ENCODE measurements around the gene FOXL2NB.
"Not testable (repeated sequence)": the region's sequence is repeated elsewhere in the genome, so short reads cannot be mapped to it uniquely, and the experiment has no call there.

FOXL2NB gene

GRCh38 chr3:138915503-138916498 is 31.2 kb upstream of the FOXL2NB start:
- ChIA-PET POLR2A (interaction anchor here (0.6 to 1.9 kb wide), 8 partner anchors 40 to 321 kb away, joined by 3 to 8 read pairs (median 5); partner anchors contain the start of genes CEP70 and PIK3CB), CTCF (interaction anchor here (0.7 to 8.7 kb wide), 52 partner anchors 8 to 581 kb away, joined by 3 to 92 read pairs (median 5); partner anchors contain the start of genes CEP70 and PIK3CB)
- no peaks in the 10 kb centered on the region for H3K9me3 ChIP-seq (ENCODE audit: control extremely low read depth in 1 of 5, control insufficient read depth in 4 of 5, insufficient read depth in 2 of 5, low read depth in 1 of 5, low read length in 4 of 5)
- H3K27ac ChIP-seq (ENCODE audit: insufficient read depth in 1 of 2, low read depth in 1 of 2, low read length in 2 of 2, poor library complexity in 1 of 2, severe bottlenecking in 2 of 2): peak overlapping the region; percentile 78 to 90
- peaks cover 0 to 2% (median 0%) of the 10 kb centered on the region in 5 experiments for H3K27me3 ChIP-seq (replicated peaks in 2 of 5; ENCODE audit: control insufficient read depth in 4 of 5, insufficient read depth in 5 of 5, low read length in 4 of 5)
- H3K4me3 ChIP-seq (ENCODE audit: control insufficient read depth in 1 of 7, extremely low read depth in 1 of 7, insufficient read depth in 4 of 7, low read depth in 2 of 7, low read length in 6 of 7): peak overlapping the region; percentile 65 to 92 (median 83)
- under 1% methylated on average over 52 of the region's 68 CpGs for WGBS (ENCODE audit: insufficient coverage)
- no peaks in the 10 kb centered on the region for H3K36me3 ChIP-seq (ENCODE audit: control insufficient read depth in 4 of 4, insufficient read depth in 4 of 4, low read length in 3 of 4)
- DNase-seq: peak; percentile 93 to 97 (median 97)
- H3K4me1 ChIP-seq (ENCODE audit: control extremely low read depth in 1 of 4, control insufficient read depth in 4 of 4, insufficient read depth in 4 of 4, low read length in 3 of 4): peaks cover 0 to 14% (median 9%) of the 10 kb centered on the region in 4 experiments

GRCh38 chr3:138916824-138917223 is 30.2 kb upstream of the FOXL2NB start:
- POLR2A ChIA-PET: interaction anchor here (0.6 to 1.9 kb wide), 2 partner anchors 41 to 120 kb away, joined by 4 to 7 read pairs; no protein-coding TSS in a partner anchor
- CTCF ChIA-PET: interaction anchor here (0.7 to 8.7 kb wide), 25 partner anchors 9 to 499 kb away, joined by 3 to 92 read pairs (median 9); partner anchors contain the start of gene CEP70

GRCh38 chr3:138919325-138919724 is 27.7 kb upstream of the FOXL2NB start:
- no peak for DNase-seq
- Histone ChIP-seq H3K27ac (ENCODE audit: insufficient read depth in 1 of 2, low read depth in 1 of 2, low read length in 2 of 2, poor library complexity in 1 of 2, severe bottlenecking in 2 of 2) (no peak overlapping the region), H3K27me3 (replicated peaks in 2 of 5; ENCODE audit: control insufficient read depth in 4 of 5, insufficient read depth in 5 of 5, low read length in 4 of 5) (peaks cover 0 to 2% (median 0%) of the 10 kb centered on the region in 5 experiments), H3K9me3 (ENCODE audit: control extremely low read depth in 1 of 5, control insufficient read depth in 4 of 5, insufficient read depth in 2 of 5, low read depth in 1 of 5, low read length in 4 of 5) (no peaks in the 10 kb centered on the region), H3K36me3 (ENCODE audit: control insufficient read depth in 4 of 4, insufficient read depth in 4 of 4, low read length in 3 of 4) (no peaks in the 10 kb centered on the region), H3K4me1 (ENCODE audit: control extremely low read depth in 1 of 4, control insufficient read depth in 4 of 4, insufficient read depth in 4 of 4, low read length in 3 of 4) (peaks cover 0 to 14% (median 10%) of the 10 kb centered on the region in 4 experiments), H3K4me3 (ENCODE audit: control insufficient read depth in 1 of 7, extremely low read depth in 1 of 7, insufficient read depth in 4 of 7, low read depth in 2 of 7, low read length in 6 of 7) (no peak overlapping the region)
- WGBS (ENCODE audit: insufficient coverage): 73% methylated on average over 4 of the region's 4 CpGs
- CTCF ChIA-PET: interaction anchor here (0.9 to 10.4 kb wide), 9 partner anchors 13 to 502 kb away, joined by 3 to 159 read pairs (median 4); partner anchors contain the start of gene CEP70
- POLR2A ChIA-PET: interaction anchor here (0.6 kb wide), 1 partner anchor 84 kb away, joined by 3 read pairs; no protein-coding TSS in a partner anchor

More at GRCh38 chr3:138916824-138917223, 30.2 kb upstream of the FOXL2NB start:
- Histone ChIP-seq H3K27ac (ENCODE audit: insufficient read depth in 1 of 2, low read depth in 1 of 2, low read length in 2 of 2, poor library complexity in 1 of 2, severe bottlenecking in 2 of 2) (no peak overlapping the region), H3K27me3 (replicated peaks in 2 of 5; ENCODE audit: control insufficient read depth in 4 of 5, insufficient read depth in 5 of 5, low read length in 4 of 5) (peaks cover 0 to 2% (median 0%) of the 10 kb centered on the region in 5 experiments), H3K4me1 (ENCODE audit: control extremely low read depth in 1 of 4, control insufficient read depth in 4 of 4, insufficient read depth in 4 of 4, low read length in 3 of 4) (peaks cover 0 to 14% (median 9%) of the 10 kb centered on the region in 4 experiments), H3K36me3 (ENCODE audit: control insufficient read depth in 4 of 4, insufficient read depth in 4 of 4, low read length in 3 of 4) (no peaks in the 10 kb centered on the region), H3K4me3 (ENCODE audit: control insufficient read depth in 1 of 7, extremely low read depth in 1 of 7, insufficient read depth in 4 of 7, low read depth in 2 of 7, low read length in 6 of 7) (no peak overlapping the region), H3K9me3 (ENCODE audit: control extremely low read depth in 1 of 5, control insufficient read depth in 4 of 5, insufficient read depth in 2 of 5, low read depth in 1 of 5, low read length in 4 of 5) (no peaks in the 10 kb centered on the region)
- DNase-seq: no peak
- 45% methylated on average over 2 of the region's 2 CpGs for WGBS (ENCODE audit: insufficient coverage)

GRCh38 chr3:138921316-138922292 is 25.4 kb upstream of the FOXL2NB start:
- H3K4me1 ChIP-seq (ENCODE audit: control extremely low read depth in 1 of 4, control insufficient read depth in 4 of 4, insufficient read depth in 4 of 4, low read length in 3 of 4): peaks cover 0 to 2% (median 0%) of the 10 kb centered on the region in 4 experiments
- no peak overlapping the region for H3K27ac ChIP-seq (ENCODE audit: insufficient read depth in 1 of 2, low read depth in 1 of 2, low read length in 2 of 2, poor library complexity in 1 of 2, severe bottlenecking in 2 of 2)
- peak in 1 of 3 donors; percentile 21 for DNase-seq
- H3K27me3 ChIP-seq (replicated peaks in 2 of 5; ENCODE audit: control insufficient read depth in 4 of 5, insufficient read depth in 5 of 5, low read length in 4 of 5): peaks cover 0 to 2% (median 0%) of the 10 kb centered on the region in 5 experiments
- H3K4me3 ChIP-seq (ENCODE audit: control insufficient read depth in 1 of 7, extremely low read depth in 1 of 7, insufficient read depth in 4 of 7, low read depth in 2 of 7, low read length in 6 of 7): no peak overlapping the region
- H3K36me3 ChIP-seq (ENCODE audit: control insufficient read depth in 4 of 4, insufficient read depth in 4 of 4, low read length in 3 of 4): no peaks in the 10 kb centered on the region
- WGBS (ENCODE audit: insufficient coverage): 89% methylated on average over 5 of the region's 8 CpGs
- no peaks in the 10 kb centered on the region for H3K9me3 ChIP-seq (ENCODE audit: control extremely low read depth in 1 of 5, control insufficient read depth in 4 of 5, insufficient read depth in 2 of 5, low read depth in 1 of 5, low read length in 4 of 5)
- ChIA-PET POLR2A (no interaction called here), CTCF (interaction anchor here (0.5 to 10.4 kb wide), 13 partner anchors 9 to 503 kb away, joined by 3 to 159 read pairs (median 14); partner anchors contain the start of gene CEP70)

- H3K36me3 ChIP-seq (ENCODE audit: control insufficient read depth in 4 of 4, insufficient read depth in 4 of 4, low read length in 3 of 4); H3K9me3 ChIP-seq (ENCODE audit: control extremely low read depth in 1 of 5, control insufficient read depth in 4 of 5, insufficient read depth in 2 of 5, low read depth in 1 of 5, low read length in 4 of 5); DNase-seq; POLR2A ChIA-PET; H3K4me3 ChIP-seq (ENCODE audit: control insufficient read depth in 1 of 7, extremely low read depth in 1 of 7, insufficient read depth in 4 of 7, low read depth in 2 of 7, low read length in 6 of 7); H3K4me1 ChIP-seq (ENCODE audit: control extremely low read depth in 1 of 4, control insufficient read depth in 4 of 4, insufficient read depth in 4 of 4, low read length in 3 of 4); H3K27ac ChIP-seq (ENCODE audit: insufficient read depth in 1 of 2, low read depth in 1 of 2, low read length in 2 of 2, poor library complexity in 1 of 2, severe bottlenecking in 2 of 2); H3K27me3 ChIP-seq (replicated peaks in 2 of 5; ENCODE audit: control insufficient read depth in 4 of 5, insufficient read depth in 5 of 5, low read length in 4 of 5): not testable (repeated sequence)
- CTCF ChIA-PET: interaction anchor here (0.8 to 10.4 kb wide), 24 partner anchors 9 to 510 kb away, joined by 3 to 159 read pairs (median 8); partner anchors contain the start of gene CEP70
- 92% methylated on average over 2 of the region's 6 CpGs for WGBS (ENCODE audit: insufficient coverage)
These were observed 24.6 kb upstream of the FOXL2NB start for GRCh38 chr3:138922400-138922799.

GRCh38 chr3:138923531-138923994 is 23.5 kb upstream of the FOXL2NB start:
- POLR2A ChIA-PET: interaction anchor here (0.5 to 0.6 kb wide), 2 partner anchors 9 to 30 kb away, joined by 3 read pairs; no protein-coding TSS in a partner anchor
- no peak overlapping the region for H3K27ac ChIP-seq (ENCODE audit: insufficient read depth in 1 of 2, low read depth in 1 of 2, low read length in 2 of 2, poor library complexity in 1 of 2, severe bottlenecking in 2 of 2)
- H3K36me3 ChIP-seq (ENCODE audit: control insufficient read depth in 4 of 4, insufficient read depth in 4 of 4, low read length in 3 of 4): no peaks in the 10 kb centered on the region
- H3K27me3 ChIP-seq (replicated peaks in 2 of 5; ENCODE audit: control insufficient read depth in 4 of 5, insufficient read depth in 5 of 5, low read length in 4 of 5): peaks cover 0 to 2% (median 0%) of the 10 kb centered on the region in 5 experiments
- H3K4me1 ChIP-seq (ENCODE audit: control extremely low read depth in 1 of 4, control insufficient read depth in 4 of 4, insufficient read depth in 4 of 4, low read length in 3 of 4): peaks cover 0 to 2% (median 0%) of the 10 kb centered on the region in 4 experiments
- CTCF ChIA-PET: interaction anchor here (0.7 to 10.4 kb wide), 42 partner anchors 8 to 592 kb away, joined by 3 to 159 read pairs (median 4); partner anchors contain the start of gene CEP70
- H3K4me3 ChIP-seq (ENCODE audit: control insufficient read depth in 1 of 7, extremely low read depth in 1 of 7, insufficient read depth in 4 of 7, low read depth in 2 of 7, low read length in 6 of 7): no peak overlapping the region
- WGBS (ENCODE audit: insufficient coverage): 7% methylated on average over 3 of the region's 6 CpGs
- peak; percentile 89 to 95 (median 89) for DNase-seq
- H3K9me3 ChIP-seq (ENCODE audit: control extremely low read depth in 1 of 5, control insufficient read depth in 4 of 5, insufficient read depth in 2 of 5, low read depth in 1 of 5, low read length in 4 of 5): no peaks in the 10 kb centered on the region

All from common myeloid progenitor, CD34-positive (primary cell).